Retinal pigment epithelial cell (primary cell): ENCODE measurements around the gene GFRA1.

Experiments
- DNase-seq: peaks from one replicate; pipeline ENCODE4 v3.0.0-alpha.2; 2010; ENCODE audit warnings: low read depth
- H3K4me3 ChIP-seq: 2 replicates; pipeline ENCODE4 v1.5.1; 2011; ENCODE audit warnings: mild to moderate bottlenecking, low read length, control low read depth, moderate library complexity
- CTCF ChIP-seq: conservative IDR thresholded peaks from 2 replicates; pipeline ENCODE4 v1.5.1; 2011; ENCODE audit warnings: low read depth, low read length, control low read depth, inconsistent platforms

The GFRA1 gene

DNA sequence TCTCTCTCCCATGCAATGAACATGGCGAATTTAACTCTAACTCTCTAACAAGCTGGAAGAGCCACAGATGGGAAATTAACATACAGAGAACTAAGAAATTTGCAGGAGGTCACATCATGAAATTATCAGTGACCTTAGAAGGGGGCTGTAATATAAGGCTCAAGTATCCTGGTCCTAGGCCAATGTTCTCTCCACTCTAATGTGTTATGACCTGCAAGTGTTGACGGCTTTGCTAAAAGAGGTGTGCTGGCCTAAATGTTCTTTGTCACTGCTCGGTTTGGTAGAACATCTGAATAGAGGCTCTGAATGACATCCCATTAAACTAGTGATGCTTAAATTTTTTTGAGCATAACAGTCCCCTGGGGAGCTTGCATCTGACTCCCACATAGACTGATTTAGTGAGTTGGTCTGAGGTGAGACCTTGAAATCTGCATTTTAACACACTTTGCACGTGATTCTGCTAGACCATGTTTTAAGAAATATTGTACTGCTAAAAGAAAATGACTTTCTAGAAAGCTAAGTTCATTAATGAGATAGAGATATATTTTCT, 129.3 kb downstream of the GFRA1 start:
- DNase-seq, result no peak
- no peak for TF ChIP-seq CTCF
- no peak overlapping the region for H3K4me3 ChIP-seq

GRCh38 chr10:116141855-116142254, 131.2 kb downstream of the GFRA1 start:
- no peak for TF ChIP-seq CTCF
- no peak overlapping the region for H3K4me3 ChIP-seq
- no peak for DNase-seq

GRCh38 chr10:116141246-116141645, 131.8 kb downstream of the GFRA1 start:
- no peak for TF ChIP-seq CTCF
- no peak overlapping the region for H3K4me3 ChIP-seq
- no peak for DNase-seq

DNA sequence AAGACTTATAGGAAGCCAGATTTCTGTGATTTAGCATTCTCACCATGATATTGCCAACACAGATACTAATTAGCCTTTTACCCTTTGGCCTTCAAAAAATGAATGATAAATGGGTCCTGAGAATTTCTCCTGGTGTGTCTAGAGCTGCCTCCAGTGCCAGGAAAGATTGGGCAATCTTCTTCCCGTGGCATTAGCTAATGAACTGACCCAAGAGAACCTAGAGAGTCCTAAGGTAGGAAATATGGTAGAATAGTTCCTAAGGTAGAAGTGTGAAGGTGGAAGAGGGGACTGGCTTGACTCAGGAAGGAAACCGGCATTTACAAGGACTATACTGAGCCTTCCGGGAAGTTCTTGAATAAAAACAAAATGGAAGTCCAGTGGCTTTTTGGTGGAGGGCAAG, 133.1 kb downstream of the GFRA1 start:
- DNase-seq, result no peak
- H3K4me3 ChIP-seq, result no peak overlapping the region
- TF ChIP-seq CTCF, result no peak

DNA sequence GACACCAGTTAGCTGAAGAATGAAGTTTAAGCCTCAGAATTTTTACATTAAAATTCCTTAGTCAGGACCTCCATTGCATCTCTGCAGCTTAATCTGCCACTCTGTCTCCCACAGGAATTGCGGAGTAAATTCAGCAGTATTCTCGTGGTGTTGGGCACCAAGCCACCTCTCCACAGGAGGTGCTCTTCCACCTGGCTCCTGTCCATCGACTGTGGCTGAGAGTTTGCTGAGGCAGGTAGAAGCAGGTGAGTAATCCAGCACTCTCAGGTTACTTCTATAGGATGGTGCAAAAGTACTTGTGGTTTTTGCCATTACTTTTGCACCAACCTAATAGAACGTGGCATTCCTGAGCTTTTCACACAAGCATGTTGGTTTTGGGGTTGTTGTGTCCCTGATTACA, 134.1 kb downstream of the GFRA1 start:
- H3K4me3 ChIP-seq, result no peak overlapping the region
- no peak for DNase-seq
- no peak for TF ChIP-seq CTCF

DNA sequence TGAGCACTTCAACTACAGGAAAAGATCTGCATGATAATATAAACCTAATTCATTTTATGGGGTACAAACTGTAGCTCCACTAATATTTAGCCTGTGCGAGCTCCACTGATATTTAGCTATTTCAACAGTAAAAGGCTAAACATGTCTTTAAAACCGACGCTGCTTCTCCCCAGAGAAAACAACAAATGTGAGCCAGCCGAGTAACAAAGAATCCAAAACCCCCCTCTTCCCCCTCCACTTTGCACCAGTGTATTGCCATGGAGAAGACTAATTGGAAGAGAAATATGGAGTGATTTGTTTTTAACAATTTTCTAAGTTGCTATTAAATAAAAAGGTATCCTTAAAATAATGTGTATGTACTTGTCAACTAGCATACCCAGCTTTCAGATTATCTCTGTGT, 136.7 kb downstream of the GFRA1 start:
- no peak overlapping the region for H3K4me3 ChIP-seq
- DNase-seq, result no peak
- TF ChIP-seq CTCF, result no peak

DNA sequence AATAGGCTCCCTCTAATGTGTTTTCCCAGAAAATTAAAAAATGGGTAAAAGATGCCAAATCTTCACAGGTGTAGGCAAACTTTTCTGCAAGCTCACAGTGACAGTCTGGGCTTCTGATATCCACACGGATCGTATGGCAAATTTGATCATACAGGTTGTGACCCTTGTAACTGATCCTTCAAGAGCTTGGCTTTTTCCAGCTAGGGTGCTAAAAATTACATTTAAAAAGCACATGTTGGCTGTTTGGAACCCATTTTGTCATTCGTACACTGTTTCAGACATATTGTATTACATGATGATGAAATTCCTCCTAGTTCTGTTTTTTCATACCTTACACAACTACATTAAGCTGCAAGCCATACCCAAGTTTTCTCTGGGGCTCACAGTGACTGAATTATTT, 138.7 kb downstream of the GFRA1 start:
- DNase-seq, result no peak
- no peak for TF ChIP-seq CTCF
- H3K4me3 ChIP-seq, result no peak overlapping the region
